Neural cell (in vitro differentiated cells): Measurements from ENCODE around the gene TMED9.

ENCODE experiments used
- CTCF ChIP-seq: fragments of 450-650 bp; IDR thresholded peaks from 2 replicates; pipeline ENCODE4 v1.5.1; 2014; ENCODE audit warnings: antibody characterized with exemption, mild to moderate bottlenecking, moderate library complexity; ENCODE audit not compliant: poor library complexity, severe bottlenecking
- EP300 ChIP-seq: fragments of 450-650 bp; conservative IDR thresholded peaks from 2 replicates; pipeline ENCODE4 v1.6.1; 2014; ENCODE audit warnings: antibody characterized with exemption, mild to moderate bottlenecking, moderate library complexity; ENCODE audit not compliant: poor library complexity, severe bottlenecking
- EZH2 ChIP-seq: fragments of 200-600, 300-800 bp; shearing (Covaris generic), sonication (generic); IDR thresholded peaks from 2 replicates; pipeline ENCODE4 v1.6.1; 2014; ENCODE audit warnings: antibody characterized with exemption, low read length, borderline replicate concordance, mild to moderate bottlenecking; ENCODE audit not compliant: insufficient read depth, poor library complexity, severe bottlenecking
- MXI1 ChIP-seq: fragments of 450-650 bp; conservative IDR thresholded peaks from 2 replicates; pipeline ENCODE4 v1.6.1; 2014; ENCODE audit warnings: antibody characterized with exemption, mild to moderate bottlenecking; ENCODE audit not compliant: poor library complexity, severe bottlenecking
- POLR2AphosphoS5 ChIP-seq: IDR thresholded peaks from 2 replicates; pipeline ENCODE4 v1.6.1; 2012
- RAD21 ChIP-seq: fragments of 450-650 bp; conservative IDR thresholded peaks from 2 replicates; pipeline ENCODE4 v1.6.1; 2014; ENCODE audit warnings: antibody characterized with exemption, mild to moderate bottlenecking, moderate library complexity
- REST ChIP-seq: IDR thresholded peaks from 2 replicates; pipeline ENCODE4 v1.6.1; 2012; ENCODE audit warnings: borderline replicate concordance
- SMC3 ChIP-seq: fragments of 450-650 bp; conservative IDR thresholded peaks from 2 replicates; pipeline ENCODE4 v1.6.1; 2014; ENCODE audit warnings: antibody characterized with exemption, mild to moderate bottlenecking, moderate library complexity; ENCODE audit not compliant: poor library complexity

- TF ChIP-seq REST (no peak), MXI1 (no peak), CTCF (no peak), RAD21 (no peak), SMC3 (no peak), POLR2AphosphoS5 (no peak), EZH2 (no peak), EP300 (no peak)
Observed at GRCh38 chr5:177578316-177578715, 13.7 kb upstream of the TMED9 start.
